Non-pigmented ciliary epithelial cell (primary cell): ENCODE results near the gene RTN4RL1.

Source experiments
- DNase-seq: peaks from one replicate; pipeline ENCODE4 v3.0.0-alpha.2; 2010; ENCODE audit warnings: low read depth

RTN4RL1 gene

GRCh38 chr17:1919201-1919600, 105.9 kb downstream of the RTN4RL1 start:
- DNase-seq, result no peak

DNA sequence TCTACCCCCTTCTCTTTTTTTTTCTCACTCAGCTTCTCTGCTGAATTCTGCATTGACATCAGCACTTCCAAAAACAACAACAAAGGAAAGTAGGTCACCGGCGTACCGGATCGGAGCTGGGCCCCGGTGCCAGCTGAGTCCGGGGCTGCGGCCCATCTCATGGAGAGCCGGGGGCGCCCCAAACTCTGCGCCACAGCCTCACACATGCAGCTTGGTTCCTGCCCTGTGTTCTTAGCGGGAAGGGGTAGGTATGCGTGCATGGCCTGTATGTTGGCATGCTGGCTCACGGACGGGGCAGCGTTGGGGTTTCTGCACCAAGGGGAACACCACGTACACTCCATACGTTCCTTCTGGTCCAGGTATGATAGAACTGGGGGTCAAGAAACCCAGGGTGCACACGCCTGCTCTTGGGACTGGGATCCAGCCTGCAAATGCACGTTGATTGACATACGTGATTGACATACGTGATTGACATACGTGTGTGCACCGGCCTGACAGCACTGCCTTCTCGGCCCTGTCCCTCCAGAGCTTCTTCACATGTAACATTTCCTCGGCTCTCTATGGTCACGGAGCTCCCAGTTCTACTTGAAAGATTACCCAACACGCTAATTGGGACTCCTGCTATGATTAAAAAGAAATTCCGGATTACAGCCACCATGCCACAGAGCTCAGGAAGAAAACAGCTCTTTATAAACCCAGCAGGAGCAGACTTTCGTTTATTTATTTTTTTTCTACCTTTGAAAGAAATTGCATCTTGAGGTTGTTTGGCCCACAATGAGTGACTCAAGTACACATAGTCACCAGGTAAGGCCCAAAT, 106.6 kb downstream of the RTN4RL1 start:
- no peak for DNase-seq

DNA sequence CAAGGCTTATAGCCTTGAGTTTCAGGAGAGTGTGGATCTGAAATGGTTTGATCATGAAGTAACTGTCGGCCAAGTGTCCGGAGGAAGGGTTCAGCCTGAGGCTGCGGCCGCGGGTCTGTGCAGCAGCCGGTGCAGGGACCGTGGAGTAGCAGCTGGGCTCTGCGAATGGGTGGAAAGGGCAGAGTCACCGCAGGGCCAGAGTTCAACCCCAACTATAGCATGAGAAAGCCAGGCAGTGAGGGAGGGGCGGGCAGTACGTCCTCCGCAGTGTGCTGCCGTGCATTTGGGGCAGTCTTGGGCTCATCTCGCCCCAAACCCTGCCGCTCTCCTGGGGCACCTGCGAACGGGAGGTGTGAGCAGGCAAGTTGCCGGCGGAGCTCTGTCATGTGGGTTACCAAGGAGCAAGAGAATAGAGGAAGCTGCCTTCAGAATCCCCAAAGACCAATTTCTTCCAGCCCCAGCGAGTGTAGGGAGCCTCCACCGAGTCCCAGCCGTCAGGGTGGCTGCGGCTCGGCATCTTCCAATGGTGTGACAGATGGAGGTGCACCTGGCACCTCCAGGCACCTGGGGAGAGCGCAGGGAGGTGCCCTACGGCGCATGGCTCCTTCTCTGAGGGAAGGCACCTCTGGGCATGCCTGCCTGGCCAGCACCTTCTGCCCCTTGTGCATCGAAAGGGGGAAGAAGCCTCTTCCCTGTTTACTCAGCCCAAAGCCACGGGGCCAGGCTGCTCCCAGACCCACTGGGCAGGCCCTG, 108.0 kb downstream of the RTN4RL1 start:
- DNase-seq, result no peak

DNA sequence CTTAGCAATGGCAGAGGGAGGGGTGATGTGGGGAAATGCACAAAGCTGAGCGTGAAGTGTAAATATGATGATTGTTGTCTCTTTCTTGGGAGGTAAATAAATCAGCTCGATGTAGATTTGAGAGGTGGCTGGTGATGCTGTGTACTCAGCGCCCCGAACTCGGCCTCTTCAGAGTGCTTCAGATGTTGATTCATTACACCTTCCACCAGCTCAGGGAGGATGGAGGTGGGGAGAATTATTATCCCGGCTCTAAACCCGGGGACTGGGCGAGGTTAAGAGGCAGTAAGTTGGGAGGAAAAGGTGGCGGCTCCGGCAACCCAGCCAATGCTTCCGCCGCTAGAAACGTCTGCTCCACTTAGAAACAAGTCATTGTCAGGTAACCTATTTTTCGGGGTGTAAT, 108.8 kb downstream of the RTN4RL1 start:
- DNase-seq, result no peak

- DNase-seq, result no peak
These were observed 109.2 kb downstream of the RTN4RL1 start for GRCh38 chr17:1915889-1916288.

GRCh38 chr17:1914661-1915083, 110.5 kb downstream of the RTN4RL1 start:
- DNase-seq, result no peak

DNA sequence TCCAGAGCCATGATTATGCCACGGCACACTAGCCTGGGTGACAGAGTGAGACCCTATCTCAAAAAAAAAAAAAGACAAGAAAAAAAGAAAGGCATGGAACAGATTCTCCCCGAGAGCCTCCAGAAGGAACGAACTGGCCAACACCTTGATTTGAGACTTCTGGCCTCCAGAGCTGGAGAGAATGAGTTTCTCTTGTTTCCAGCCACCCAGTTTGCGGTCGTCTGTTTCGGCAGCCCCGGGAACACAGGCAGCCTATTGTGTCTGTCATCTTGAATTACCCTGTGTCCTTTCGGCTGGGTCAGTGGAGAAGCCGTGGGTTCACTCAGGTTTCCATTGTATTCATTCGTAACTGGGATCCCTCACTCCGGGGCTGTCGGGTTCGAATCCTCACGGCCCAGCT, 111.4 kb downstream of the RTN4RL1 start:
- DNase-seq, result no peak

GRCh38 chr17:1912146-1912545, 113.0 kb downstream of the RTN4RL1 start:
- DNase-seq, result no peak

GRCh38 chr17:1909985-1910384, 115.1 kb downstream of the RTN4RL1 start:
- DNase-seq, result no peak

GRCh38 chr17:1908699-1909309, 116.3 kb downstream of the RTN4RL1 start:
- DNase-seq, result peak; percentile 22

- DNase-seq, result no peak
These were observed 117.0 kb downstream of the RTN4RL1 start for GRCh38 chr17:1907909-1908698.

DNA sequence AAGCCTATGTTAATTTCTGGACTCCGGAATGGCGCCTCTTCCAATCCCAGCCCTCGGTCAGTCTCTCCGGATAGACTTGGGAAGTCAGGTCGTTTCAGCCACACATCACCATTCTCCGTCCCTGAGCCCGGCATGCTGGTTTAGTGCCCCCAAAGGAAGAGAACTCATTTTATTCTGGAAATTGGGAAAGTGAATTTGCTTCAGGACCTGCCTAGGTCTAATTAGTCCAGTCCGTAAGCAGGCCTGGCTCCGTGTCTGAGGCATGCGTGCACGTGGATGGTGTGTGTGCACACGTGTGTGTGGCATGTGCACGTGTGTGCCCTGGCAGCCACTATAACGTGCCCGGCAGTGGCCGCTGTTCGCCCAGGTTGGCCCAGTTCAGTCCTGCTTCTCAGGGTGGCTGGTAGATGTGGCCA, 117.9 kb downstream of the RTN4RL1 start:
- DNase-seq, result no peak

- no peak for DNase-seq
These were observed 118.5 kb downstream of the RTN4RL1 start for GRCh38 chr17:1906662-1907101.

- no peak for DNase-seq
These were observed 119.8 kb downstream of the RTN4RL1 start for GRCh38 chr17:1905190-1905913.

- no peak for DNase-seq
These were observed 120.6 kb downstream of the RTN4RL1 start for GRCh38 chr17:1904273-1905182.

GRCh38 chr17:1899403-1900000, 125.6 kb downstream of the RTN4RL1 start:
- DNase-seq, result no peak

- no peak for DNase-seq
These were observed 126.3 kb downstream of the RTN4RL1 start for GRCh38 chr17:1898872-1899271.

- no peak for DNase-seq
These were observed 126.8 kb downstream of the RTN4RL1 start for GRCh38 chr17:1898332-1898731.

DNA sequence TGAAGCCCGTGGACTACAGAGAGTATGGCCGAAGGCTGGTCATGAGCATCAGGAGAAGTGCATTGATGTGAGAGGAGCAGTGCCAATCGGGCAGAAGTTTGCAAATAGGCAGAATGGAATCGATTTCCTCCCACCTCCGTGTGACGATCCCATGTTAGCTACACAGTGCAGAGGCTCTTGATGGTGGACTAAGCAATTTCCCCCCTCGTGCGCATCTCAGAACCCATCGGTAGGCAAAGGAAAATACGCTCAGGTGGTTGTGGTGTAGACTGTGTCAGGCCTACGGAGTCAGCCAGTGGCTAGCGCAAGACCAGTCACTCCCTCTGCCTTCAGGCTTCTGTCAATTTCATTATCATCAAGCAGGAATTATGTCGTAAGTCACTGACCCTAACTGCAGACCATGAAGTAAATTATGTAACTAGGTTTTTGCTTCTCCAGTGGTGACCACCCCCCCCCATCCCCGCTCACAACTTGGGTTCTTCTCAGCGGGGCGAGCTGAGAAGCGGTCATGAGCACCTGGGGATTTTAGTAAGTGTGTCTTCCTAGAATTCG, 128.0 kb downstream of the RTN4RL1 start:
- no peak for DNase-seq
